ENCODE results near the gene JAK3.
"Not testable (repeated sequence)": the region's sequence is repeated elsewhere in the genome, so short reads cannot be mapped to it uniquely, and the experiment has no call there.

JAK3 gene

GRCh38 chr19:17802137-17802858 is 45.5 kb downstream of the JAK3 start:
- DNase-seq = no peak

- not testable (repeated sequence) for DNase-seq
Observed at GRCh38 chr19:17798599-17798998, 49.2 kb downstream of the JAK3 start.

- DNase-seq = no peak
Observed at GRCh38 chr19:17797424-17798201, 50.2 kb downstream of the JAK3 start.

- no peak for DNase-seq
Observed at GRCh38 chr19:17796838-17797423, 50.9 kb downstream of the JAK3 start.

- no peak for DNase-seq
Observed at GRCh38 chr19:17796013-17796837, 51.6 kb downstream of the JAK3 start.

- DNase-seq = no peak
Observed at GRCh38 chr19:17795495-17795856, 52.3 kb downstream of the JAK3 start.

- DNase-seq = no peak
Observed at GRCh38 chr19:17794731-17795494, 52.9 kb downstream of the JAK3 start, which contains the start of gene B3GNT3. TSS of gene B3GNT3 (plus strand) at chr19:17795138. CDS start at chr19:17807808, 12,670 bp downstream.

GRCh38 chr19:17794412-17794730 is 53.4 kb downstream of the JAK3 start:
- DNase-seq = no peak

GRCh38 chr19:17790059-17790780 is 57.6 kb downstream of the JAK3 start:
- no peak for DNase-seq

- no peak for DNase-seq
Observed at GRCh38 chr19:17788632-17789031, 59.1 kb downstream of the JAK3 start.

- no peak for DNase-seq
Observed at GRCh38 chr19:17787274-17787913, 60.4 kb downstream of the JAK3 start.

GRCh38 chr19:17784201-17785008 is 63.4 kb downstream of the JAK3 start:
- DNase-seq = no peak

- DNase-seq = not testable (repeated sequence)
Observed at GRCh38 chr19:17783721-17784120, 64.1 kb downstream of the JAK3 start.

- no peak for DNase-seq
Observed at GRCh38 chr19:17780781-17781180, 67.0 kb downstream of the JAK3 start.

GRCh38 chr19:17778968-17779929 is 68.5 kb downstream of the JAK3 start:
- DNase-seq = no peak

- no peak for DNase-seq
Observed at GRCh38 chr19:17778251-17778967, 69.4 kb downstream of the JAK3 start.

GRCh38 chr19:17777840-17778239 is 69.9 kb downstream of the JAK3 start:
- not testable (repeated sequence) for DNase-seq

All from SIG-M5 (cell line).